ENCODE results near the gene SYT9.

GRCh38 chr11:7381937-7382336 is 130.2 kb downstream of the SYT9 start:
- TF ChIP-seq POLR2AphosphoS5 (IDR thresholded peaks at IDR 0.05): no peak
- no peak for TF ChIP-seq CTCF (IDR thresholded peaks at IDR 0.05)
